Epithelial cell of proximal tubule (primary cell): ENCODE measurements around the gene TMCO1. TPM values are rescaled to one million over a fixed set of nuclear protein-coding genes. Genes with fewer than 3 reads are reported as not detected.
"Not testable (repeated sequence)": the region's sequence is repeated elsewhere in the genome, so short reads cannot be mapped to it uniquely, and the experiment has no call there.

Experiments used
- DNase-seq: peaks from one replicate; pipeline ENCODE4 v3.0.0-alpha.2; 2011; ENCODE audit warnings: low read depth
- H3K4me3 ChIP-seq: 2 replicates; pipeline ENCODE4 v1.5.1; 2011; ENCODE audit warnings: low read depth, mild to moderate bottlenecking, low read length
- CTCF ChIP-seq: conservative IDR thresholded peaks from 2 replicates; pipeline ENCODE4 v1.5.1; 2012; ENCODE audit warnings: low read depth, mild to moderate bottlenecking, low read length
- total RNA-seq: library from RNA; depleted of rRNA; stranded (reverse); fragments of >200 nt; gene quantifications from 2 replicates; pipeline ENCODE4 v1.2.3, GENCODE V29; 2015

TMCO1 gene
- total RNA-seq, 1 donor from 2014 or later: 84.9 TPM

GRCh38 chr1:165683848-165684485, 84.7 kb downstream of the TMCO1 start:
- no peak for DNase-seq
- no peak for TF ChIP-seq CTCF
- no peak overlapping the region for H3K4me3 ChIP-seq

- not testable (repeated sequence) for DNase-seq, H3K4me3 ChIP-seq
These were observed 87.9 kb downstream of the TMCO1 start for GRCh38 chr1:165680773-165681172.

- TF ChIP-seq CTCF: no peak
- H3K4me3 ChIP-seq: no peak overlapping the region
- DNase-seq: no peak
These were observed 88.4 kb downstream of the TMCO1 start for GRCh38 chr1:165680303-165680702.

- TF ChIP-seq CTCF: peak; percentile 31
These were observed 89.2 kb downstream of the TMCO1 start for GRCh38 chr1:165679282-165680036.

GRCh38 chr1:165678509-165678908, 90.2 kb downstream of the TMCO1 start:
- DNase-seq: no peak
- H3K4me3 ChIP-seq: no peak overlapping the region
- no peak for TF ChIP-seq CTCF

More at GRCh38 chr1:165679282-165680036, 89.2 kb downstream of the TMCO1 start:
- no peak overlapping the region for H3K4me3 ChIP-seq
- DNase-seq: no peak

Other genes starting within 250 kb of the TMCO1 start
- not detected in 2 replicates for gene LRRC52, start 224.9 kb downstream of the TMCO1 start, total RNA-seq
- gene MGST3, start 137.6 kb downstream of the TMCO1 start, total RNA-seq: 197 and 227 TPM in 2 replicates
- 44.5 and 57.6 TPM in 2 replicates for gene ALDH9A1, start 70.3 kb downstream of the TMCO1 start, total RNA-seq
- gene UCK2, start 58.7 kb upstream of the TMCO1 start, total RNA-seq: 62.4 and 126 TPM in 2 replicates